HEK293 (cell line): ENCODE results near the gene EIF5A.
A peak's percentile ranks its signal among the peaks of the same experiment; 100 is the strongest.

Experiments
- CTCF ChIA-PET: fragments of 350-600 bp; formaldehyde crosslinking; extraction: SDS; loops from one replicate; lab custom pipeline; 2021; ENCODE audit warnings: antibody characterized with exemption; lab: Yijun Ruan, JAX
- POLR2A ChIA-PET: fragments of 300-600 bp; formaldehyde crosslinking; extraction: SDS; loops from one replicate; lab custom pipeline; 2020; ENCODE audit warnings: antibody characterized with exemption, inconsistent platforms; lab: Yijun Ruan, JAX
- H3K27ac ChIP-seq: fragments of 200-500 bp; sonication (Bioruptor generic); 2 replicates; pipeline ENCODE4 v1.5.1; 2014; ENCODE audit warnings: low read depth, low read length, control low read depth, inconsistent platforms; ENCODE audit errors: extremely low read depth
- H3K36me3 ChIP-seq, 2 experiments: fragments of 200-500 bp in 1 of 2; sonication (Bioruptor generic) in 1 of 2; 1 replicate in 1 of 2; 2 replicates in 1 of 2; pipeline ENCODE4 v1.5.1; 2014 to 2017; ENCODE audit warnings: inconsistent platforms in 2 of 2, low read length in 2 of 2; ENCODE audit not compliant: control insufficient read depth in 2 of 2, insufficient read depth in 1 of 2
- H3K4me1 ChIP-seq: fragments of 200-500 bp; sonication (Bioruptor generic); 2 replicates; pipeline ENCODE4 v1.5.1; 2014; ENCODE audit warnings: mild to moderate bottlenecking, low read length, inconsistent platforms; ENCODE audit not compliant: control insufficient read depth, insufficient read depth
- H3K4me3 ChIP-seq: 2 replicates; pipeline ENCODE4 v1.5.1; 2011; ENCODE audit warnings: low read depth, mild to moderate bottlenecking, control low read depth, low read length, moderate library complexity
- H3K9me3 ChIP-seq: fragments of 200-500 bp; sonication (Bioruptor generic); 2 replicates; pipeline ENCODE4 v1.5.1; 2014; ENCODE audit warnings: low read depth, low read length, inconsistent platforms; ENCODE audit not compliant: control insufficient read depth, insufficient read depth
- GLI2 ChIP-seq: fragments of 450-650 bp; formaldehyde crosslinking; IDR thresholded peaks from 2 replicates; pipeline ENCODE4; 2017; ENCODE audit warnings: missing biosample characterization, missing genetic modification characterization, low read depth, borderline replicate concordance
- PATZ1 ChIP-seq: fragments of 450-650 bp; formaldehyde crosslinking; IDR thresholded peaks from 2 replicates; pipeline ENCODE4 v1.5.1; 2016; ENCODE audit warnings: missing biosample characterization, missing genetic modification characterization
- ZBTB20 ChIP-seq: fragments of 450-650 bp; formaldehyde crosslinking; IDR thresholded peaks from 2 replicates; pipeline ENCODE4 v1.5.1; 2016; ENCODE audit warnings: missing biosample characterization, missing genetic modification characterization
- ZBTB21 ChIP-seq: fragments of 450-650 bp; formaldehyde crosslinking; IDR thresholded peaks from 2 replicates; pipeline ENCODE4 v1.5.1; 2017; ENCODE audit warnings: missing biosample characterization, missing genetic modification characterization
- ZBTB26 ChIP-seq: fragments of 450-650 bp; formaldehyde crosslinking; optimal IDR thresholded peaks from 2 replicates; pipeline ENCODE3; 2016; ENCODE audit warnings: missing biosample characterization, mild to moderate bottlenecking, missing genetic modification characterization
- ZNF10 ChIP-seq: fragments of 450-650 bp; formaldehyde crosslinking; IDR thresholded peaks from 2 replicates; pipeline ENCODE4 v1.5.1; 2017; ENCODE audit warnings: missing biosample characterization, missing genetic modification characterization
- ZNF223 ChIP-seq: fragments of 450-650 bp; formaldehyde crosslinking; IDR thresholded peaks from 2 replicates; pipeline ENCODE4 v1.5.1; 2016; ENCODE audit warnings: missing biosample characterization, missing genetic modification characterization
- ZNF530 ChIP-seq: fragments of 450-650 bp; formaldehyde crosslinking; IDR thresholded peaks from 2 replicates; pipeline ENCODE4 v1.5.1; 2016; ENCODE audit warnings: low read depth, missing biosample characterization, missing genetic modification characterization
- ZNF600 ChIP-seq: fragments of 450-650 bp; formaldehyde crosslinking; IDR thresholded peaks from 2 replicates; pipeline ENCODE4 v1.5.1; 2016; ENCODE audit warnings: missing biosample characterization, missing genetic modification characterization
- ZNF677 ChIP-seq: fragments of 450-650 bp; IDR thresholded peaks from 2 replicates; pipeline ENCODE4 v1.5.0; 2018; ENCODE audit warnings: missing biosample characterization, mild to moderate bottlenecking, missing genetic modification characterization, moderate library complexity
- ZNF830 ChIP-seq: fragments of 450-650 bp; IDR thresholded peaks from 2 replicates; pipeline ENCODE4 v1.5.0; 2018; ENCODE audit warnings: missing biosample characterization, missing genetic modification characterization, low read depth, mild to moderate bottlenecking, moderate library complexity
- ZSCAN30 ChIP-seq: fragments of 450-650 bp; IDR thresholded peaks from 2 replicates; pipeline ENCODE4 v1.5.1; 2018; ENCODE audit warnings: missing biosample characterization, mild to moderate bottlenecking, missing genetic modification characterization, moderate library complexity
- TF ChIP-seq, protein P1 (sequence below): fragments of 450-650 bp; formaldehyde crosslinking; IDR thresholded peaks from 2 replicates; pipeline ENCODE4 v1.5.1; 2017; ENCODE audit warnings: missing biosample characterization, missing genetic modification characterization
- TF ChIP-seq, protein P2 (sequence below): fragments of 450-650 bp; formaldehyde crosslinking; IDR thresholded peaks from 2 replicates; pipeline ENCODE4 v1.5.1; 2016; ENCODE audit warnings: missing biosample characterization, missing genetic modification characterization

EIF5A gene

GRCh38 chr17:7351665-7352502 lies 44.5 kb downstream of the EIF5A start, which contains the start of gene KCTD11 (continued):
- TF ChIP-seq ZBTB20 (tag by site-specific recombination) (peak; percentile 96), ZNF223 (tag by site-specific recombination) (peak; percentile 81), ZBTB26 (peak; percentile 92), ZNF600 (tag by site-specific recombination) (peak; percentile 63; the same call in 1 of the 2 replicates), ZNF10 (tag by site-specific recombination) (peak; percentile 95), GLI2 (tag by site-specific recombination) (no peak), ZSCAN30 (peak; percentile 45; the same call in 1 of the 2 replicates)
- TF ChIP-seq, protein P1, sequence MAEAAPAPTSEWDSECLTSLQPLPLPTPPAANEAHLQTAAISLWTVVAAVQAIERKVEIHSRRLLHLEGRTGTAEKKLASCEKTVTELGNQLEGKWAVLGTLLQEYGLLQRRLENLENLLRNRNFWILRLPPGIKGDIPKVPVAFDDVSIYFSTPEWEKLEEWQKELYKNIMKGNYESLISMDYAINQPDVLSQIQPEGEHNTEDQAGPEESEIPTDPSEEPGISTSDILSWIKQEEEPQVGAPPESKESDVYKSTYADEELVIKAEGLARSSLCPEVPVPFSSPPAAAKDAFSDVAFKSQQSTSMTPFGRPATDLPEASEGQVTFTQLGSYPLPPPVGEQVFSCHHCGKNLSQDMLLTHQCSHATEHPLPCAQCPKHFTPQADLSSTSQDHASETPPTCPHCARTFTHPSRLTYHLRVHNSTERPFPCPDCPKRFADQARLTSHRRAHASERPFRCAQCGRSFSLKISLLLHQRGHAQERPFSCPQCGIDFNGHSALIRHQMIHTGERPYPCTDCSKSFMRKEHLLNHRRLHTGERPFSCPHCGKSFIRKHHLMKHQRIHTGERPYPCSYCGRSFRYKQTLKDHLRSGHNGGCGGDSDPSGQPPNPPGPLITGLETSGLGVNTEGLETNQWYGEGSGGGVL (tag by site-specific recombination), result peak; percentile 67; the same call in 1 of the 2 replicates
- TF ChIP-seq, all 188 proteins: peak for 37

DNA sequence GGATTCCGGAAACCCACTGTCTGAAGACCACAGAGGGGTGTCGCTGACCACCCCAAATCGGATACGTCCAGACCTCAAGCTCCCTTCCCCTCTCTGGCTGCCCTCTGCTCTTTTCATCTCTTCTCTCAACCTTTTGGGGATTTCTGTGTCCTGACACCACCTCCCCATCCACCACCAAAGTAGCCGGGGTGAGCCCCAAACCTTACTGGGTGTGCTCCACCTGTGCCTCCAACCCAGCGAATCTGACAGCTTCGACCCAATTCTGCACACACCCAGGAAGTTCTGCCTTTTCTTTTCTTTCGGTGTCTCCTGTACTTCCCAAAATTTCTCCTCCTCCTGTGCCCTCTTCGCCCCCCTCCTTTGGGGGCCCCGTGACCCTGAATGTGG lies 45.1 kb downstream of the EIF5A start:
- POLR2A ChIA-PET, result no interaction called here
- peak overlapping the region; percentile 70 for H3K4me3 ChIP-seq
- no peaks in the 10 kb centered on the region for H3K36me3 ChIP-seq
- no peaks in the 10 kb centered on the region for H3K9me3 ChIP-seq
- peak overlapping the region; percentile 90 for H3K27ac ChIP-seq
- CTCF ChIA-PET, result interaction anchor here (0.6 to 3.5 kb wide), 4 partner anchors 9 to 208 kb away, joined by 3 to 14 read pairs (median 4); partner anchors contain the start of gene SENP3
- peaks cover 14% of the 10 kb centered on the region for H3K4me1 ChIP-seq
- no peak for TF ChIP-seq ZNF677
- TF ChIP-seq, protein P2, sequence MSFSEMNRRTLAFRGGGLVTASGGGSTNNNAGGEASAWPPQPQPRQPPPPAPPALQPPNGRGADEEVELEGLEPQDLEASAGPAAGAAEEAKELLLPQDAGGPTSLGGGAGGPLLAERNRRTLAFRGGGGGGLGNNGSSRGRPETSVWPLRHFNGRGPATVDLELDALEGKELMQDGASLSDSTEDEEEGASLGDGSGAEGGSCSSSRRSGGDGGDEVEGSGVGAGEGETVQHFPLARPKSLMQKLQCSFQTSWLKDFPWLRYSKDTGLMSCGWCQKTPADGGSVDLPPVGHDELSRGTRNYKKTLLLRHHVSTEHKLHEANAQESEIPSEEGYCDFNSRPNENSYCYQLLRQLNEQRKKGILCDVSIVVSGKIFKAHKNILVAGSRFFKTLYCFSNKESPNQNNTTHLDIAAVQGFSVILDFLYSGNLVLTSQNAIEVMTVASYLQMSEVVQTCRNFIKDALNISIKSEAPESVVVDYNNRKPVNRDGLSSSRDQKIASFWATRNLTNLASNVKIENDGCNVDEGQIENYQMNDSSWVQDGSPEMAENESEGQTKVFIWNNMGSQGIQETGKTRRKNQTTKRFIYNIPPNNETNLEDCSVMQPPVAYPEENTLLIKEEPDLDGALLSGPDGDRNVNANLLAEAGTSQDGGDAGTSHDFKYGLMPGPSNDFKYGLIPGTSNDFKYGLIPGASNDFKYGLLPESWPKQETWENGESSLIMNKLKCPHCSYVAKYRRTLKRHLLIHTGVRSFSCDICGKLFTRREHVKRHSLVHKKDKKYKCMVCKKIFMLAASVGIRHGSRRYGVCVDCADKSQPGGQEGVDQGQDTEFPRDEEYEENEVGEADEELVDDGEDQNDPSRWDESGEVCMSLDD, result peak; percentile 75; the same call in 1 of the 2 replicates
- TF ChIP-seq ZBTB21 (tag by site-specific recombination), result no peak
- TF ChIP-seq ZNF530 (tag by site-specific recombination), result no peak

- Histone ChIP-seq H3K4me3 (no peak overlapping the region), H3K36me3 (no peaks in the 10 kb centered on the region), H3K27ac (no peak overlapping the region), H3K4me1 (peaks cover 14% of the 10 kb centered on the region), H3K9me3 (no peaks in the 10 kb centered on the region)
- POLR2A ChIA-PET, result interaction anchor here (0.6 to 1.5 kb wide), 5 partner anchors 41 to 334 kb away, joined by 4 to 7 read pairs (median 5); partner anchors contain the start of genes PLSCR3, POLR2A, TMEM256 and TP53
- TF ChIP-seq ZNF830, result no peak
- TF ChIP-seq PATZ1 (tag by site-specific recombination), result peak; percentile 57
- TF ChIP-seq, all 188 proteins: peak for 1
- CTCF ChIA-PET, result interaction anchor here (0.6 to 4.3 kb wide), 15 partner anchors 8 to 249 kb away, joined by 3 to 87 read pairs (median 4); partner anchors contain the start of genes SENP3, TMEM256 and TNFSF13
Measured at GRCh38 chr17:7352910-7353635, 45.6 kb downstream of the EIF5A start.
